ENCODE data around the gene NRCAM. TPM values are rescaled to one million over a fixed set of nuclear protein-coding genes. Genes with fewer than 3 reads are reported as not detected.

Gene NRCAM
- polyA plus RNA-seq, 1 donor (not counting 4 experiments of a cell fraction or from before 2014, with no cell fraction given), result 4.0 TPM

- Histone ChIP-seq H3K9ac (ENCODE audit: control insufficient read depth, extremely low read depth, insufficient read depth, low read length) (no peak overlapping the region), H3K27ac (ENCODE audit: control insufficient read depth, insufficient read depth, low read length) (no peak overlapping the region), H3K9me1 (ENCODE audit: control insufficient read depth, extremely low read depth, insufficient read depth, low read length) (no peaks in the 10 kb centered on the region), H3K4me2 (ENCODE audit: control insufficient read depth, extremely low read depth, insufficient read depth, low read depth, low read length) (no peak overlapping the region), H3K27me3 (ENCODE audit: control insufficient read depth, extremely low read depth, insufficient read depth, low read length) (no peaks in the 10 kb centered on the region), H3K9me3 (ENCODE audit: control insufficient read depth, low read depth, low read length) (no peaks in the 10 kb centered on the region), H3K4me3 (ENCODE audit: control insufficient read depth in 2 of 3, extremely low read depth in 1 of 3, insufficient read depth in 2 of 3, low read depth in 1 of 3, low read length in 3 of 3) (no peak overlapping the region), H3K79me2 (ENCODE audit: control insufficient read depth, insufficient read depth, low read length) (no peaks in the 10 kb centered on the region), H4K20me1 (ENCODE audit: control insufficient read depth, extremely low read depth, insufficient read depth, low read length) (no peaks in the 10 kb centered on the region), H3K4me1 (ENCODE audit: control insufficient read depth, extremely low read depth, insufficient read depth, low read length) (no peaks in the 10 kb centered on the region), H2AFZ (ENCODE audit: control insufficient read depth, low read length) (no peak overlapping the region), H3K36me3 (ENCODE audit: control insufficient read depth in 2 of 2, extremely low read depth in 1 of 2, insufficient read depth in 2 of 2, low read length in 2 of 2) (no peaks in the 10 kb centered on the region)
- FAIRE-seq (peak; percentile 23), DNase-seq (ENCODE audit: low read depth, low spot score) (no peak)
- TF ChIP-seq EZH2 (IDR thresholded peaks at IDR 0.05; ENCODE audit: low read length) (no peak), CTCF (optimal IDR thresholded peaks at IDR 0.05 in 1 of 3, IDR thresholded peaks at IDR 0.05 in 1 of 3, conservative IDR thresholded peaks at IDR 0.05 in 1 of 3; ENCODE audit: extremely low read depth in 1 of 3, insufficient read depth in 2 of 3, low read length in 3 of 3) (no peak)
- dilution Hi-C loops (cut with MboI; ENCODE audit: extremely low pct_ligation_motif_present, low sequenced_read_pairs), result no loop called here
Observed at GRCh38 chr7:108402865-108403264, 53.4 kb downstream of the NRCAM start.

- H4K20me1 ChIP-seq (ENCODE audit: control insufficient read depth, extremely low read depth, insufficient read depth, low read length), result no peaks in the 10 kb centered on the region
- DNase-seq (ENCODE audit: low read depth, low spot score) (no peak), FAIRE-seq (no peak)
- H3K79me2 ChIP-seq (ENCODE audit: control insufficient read depth, insufficient read depth, low read length), result no peaks in the 10 kb centered on the region
- H3K9me3 ChIP-seq (ENCODE audit: control insufficient read depth, low read depth, low read length), result no peaks in the 10 kb centered on the region
- no peak overlapping the region for H3K27ac ChIP-seq (ENCODE audit: control insufficient read depth, insufficient read depth, low read length)
- dilution Hi-C loops (cut with MboI; ENCODE audit: extremely low pct_ligation_motif_present, low sequenced_read_pairs), result no loop called here
- no peak overlapping the region for H3K4me3 ChIP-seq (ENCODE audit: control insufficient read depth in 2 of 3, extremely low read depth in 1 of 3, insufficient read depth in 2 of 3, low read depth in 1 of 3, low read length in 3 of 3)
- no peaks in the 10 kb centered on the region for H3K36me3 ChIP-seq (ENCODE audit: control insufficient read depth in 2 of 2, extremely low read depth in 1 of 2, insufficient read depth in 2 of 2, low read length in 2 of 2)
- H3K9ac ChIP-seq (ENCODE audit: control insufficient read depth, extremely low read depth, insufficient read depth, low read length), result no peak overlapping the region
- no peak overlapping the region for H3K4me2 ChIP-seq (ENCODE audit: control insufficient read depth, extremely low read depth, insufficient read depth, low read depth, low read length)
- no peaks in the 10 kb centered on the region for H3K4me1 ChIP-seq (ENCODE audit: control insufficient read depth, extremely low read depth, insufficient read depth, low read length)
- no peak overlapping the region for H2AFZ ChIP-seq (ENCODE audit: control insufficient read depth, low read length)
- no peaks in the 10 kb centered on the region for H3K27me3 ChIP-seq (ENCODE audit: control insufficient read depth, extremely low read depth, insufficient read depth, low read length)
- no peak for TF ChIP-seq CTCF (optimal IDR thresholded peaks at IDR 0.05 in 1 of 3, IDR thresholded peaks at IDR 0.05 in 1 of 3, conservative IDR thresholded peaks at IDR 0.05 in 1 of 3; ENCODE audit: extremely low read depth in 1 of 3, insufficient read depth in 2 of 3, low read length in 3 of 3)
- TF ChIP-seq EZH2 (IDR thresholded peaks at IDR 0.05; ENCODE audit: low read length), result no peak
- H3K9me1 ChIP-seq (ENCODE audit: control insufficient read depth, extremely low read depth, insufficient read depth, low read length), result no peaks in the 10 kb centered on the region
Observed at GRCh38 chr7:108396080-108396479, 60.2 kb downstream of the NRCAM start.

All from keratinocyte (primary cell).